ENCODE measurements around the gene MRTFA. TPM values are rescaled to one million over a fixed set of nuclear protein-coding genes. Genes with fewer than 3 reads are reported as not detected.

The MRTFA gene
- total and polyA plus RNA-seq, 8 donors, result 11.1 to 706 (median 61.2) TPM

- no peak overlapping the region for H3K4me3 ChIP-seq
- H3K36me3 ChIP-seq, result peaks cover 0 to 13% (median 8%) of the 10 kb centered on the region in 4 donors
- WGBS, 5 donors, result 78 to 97% (median 91%) methylated on average over 1 of the region's 1 CpG
- H3K27me3 ChIP-seq, result no peaks in the 10 kb centered on the region
- H3K9me3 ChIP-seq, result no peaks in the 10 kb centered on the region
- TF ChIP-seq POLR2A (IDR thresholded peaks at IDR 0.05) (no peak), CTCF (IDR thresholded peaks at IDR 0.05) (no peak), EP300 (IDR thresholded peaks at IDR 0.05) (no peak), POLR2AphosphoS5 (IDR thresholded peaks at IDR 0.05) (no peak)
- no peak overlapping the region for H3K27ac ChIP-seq
- peaks cover 0 to 31% (median 11%) of the 10 kb centered on the region in 4 donors for H3K4me1 ChIP-seq
- intact Hi-C loops (cut with DNase I; ENCODE audit: low total_unique reads), result no loop called here
- no peak for DNase-seq
These were observed 169.5 kb downstream of the MRTFA start for GRCh38 chr22:40466976-40467375.

GRCh38 chr22:40463683-40464082 is 172.8 kb downstream of the MRTFA start:
- intact Hi-C loops (cut with DNase I; ENCODE audit: low total_unique reads), result no loop called here
- H3K4me1 ChIP-seq, result peaks cover 0 to 48% (median 7%) of the 10 kb centered on the region in 4 donors
- TF ChIP-seq CTCF (IDR thresholded peaks at IDR 0.05) (no peak), POLR2AphosphoS5 (IDR thresholded peaks at IDR 0.05) (no peak), EP300 (IDR thresholded peaks at IDR 0.05) (no peak)
- H3K4me3 ChIP-seq, result peak overlapping the region in 1 of 4 donors; percentile 34
- no peaks in the 10 kb centered on the region for H3K9me3 ChIP-seq
- DNase-seq, result no peak
- peaks cover 0 to 25% (median 22%) of the 10 kb centered on the region in 4 donors for H3K36me3 ChIP-seq
- peak overlapping the region in 3 of 5 donors; percentile 49 to 75 (median 68) for H3K27ac ChIP-seq
- 80 to 89% (median 84%) methylated on average over 5 of the region's 5 CpGs for WGBS, 5 donors
- no peaks in the 10 kb centered on the region for H3K27me3 ChIP-seq

- DNase-seq, result peak in 1 of 2 donors; percentile 40
- no peaks in the 10 kb centered on the region for H3K9me3 ChIP-seq
- H3K27me3 ChIP-seq, result no peaks in the 10 kb centered on the region
- intact Hi-C loops (cut with DNase I; ENCODE audit: low total_unique reads), result no loop called here
- WGBS, 5 donors, result 73 to 82% (median 79%) methylated on average over 13 of the region's 13 CpGs
- TF ChIP-seq POLR2A (IDR thresholded peaks at IDR 0.05) (no peak), CTCF (IDR thresholded peaks at IDR 0.05) (no peak), EP300 (IDR thresholded peaks at IDR 0.05) (no peak)
- peak overlapping the region in 4 of 5 donors; percentile 42 to 75 (median 58) for H3K27ac ChIP-seq
- peak overlapping the region; percentile 15 to 41 (median 34) for H3K4me3 ChIP-seq
- peaks cover 0 to 25% (median 22%) of the 10 kb centered on the region in 4 donors for H3K36me3 ChIP-seq
- H3K4me1 ChIP-seq, result peaks cover 0 to 45% (median 4%) of the 10 kb centered on the region in 4 donors
These were observed 173.4 kb downstream of the MRTFA start for GRCh38 chr22:40463017-40463631.

DNA sequence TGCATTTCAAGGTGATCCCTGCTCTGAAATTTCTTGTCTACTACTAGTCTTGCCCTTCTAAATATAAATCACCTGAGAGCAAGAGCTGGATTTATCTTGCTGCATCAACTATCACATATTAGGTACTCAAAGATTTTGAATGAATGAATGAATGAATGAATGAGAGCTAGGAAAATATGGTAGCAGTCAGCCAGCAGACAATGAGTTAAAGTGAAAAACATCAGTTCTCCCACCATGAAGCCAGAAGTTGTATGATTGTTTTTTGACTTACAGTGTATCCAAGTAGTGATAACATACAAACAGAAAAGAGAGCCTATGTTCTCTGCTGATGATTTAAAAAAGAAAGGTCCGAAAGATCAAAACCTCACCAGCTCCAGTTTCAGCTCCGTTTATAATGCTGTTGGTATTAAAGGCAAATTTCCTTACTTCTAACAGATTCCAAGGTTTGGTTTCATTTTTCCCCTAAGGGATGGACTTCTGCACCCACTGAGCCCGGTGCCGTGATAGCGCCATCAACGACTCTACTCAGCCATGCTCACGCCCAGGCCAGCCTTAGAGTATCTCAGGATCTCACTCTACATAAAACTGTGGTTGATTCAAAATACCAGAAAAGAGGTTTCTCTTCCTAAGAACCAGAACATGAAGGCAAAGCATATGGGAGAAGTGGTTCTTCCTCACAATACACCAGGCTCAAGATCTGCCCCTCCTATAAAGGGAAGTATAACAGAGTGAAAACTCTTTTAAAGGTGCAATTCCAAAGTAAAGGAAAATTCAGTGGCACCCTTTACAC is 174.1 kb downstream of the MRTFA start:
- Histone ChIP-seq H3K36me3 (peaks cover 0 to 25% (median 22%) of the 10 kb centered on the region in 4 donors), H3K27me3 (no peaks in the 10 kb centered on the region), H3K27ac (peak overlapping the region in 4 of 5 donors; percentile 42 to 75 (median 57)), H3K4me1 (peaks cover 0 to 44% (median 4%) of the 10 kb centered on the region in 4 donors), H3K9me3 (no peaks in the 10 kb centered on the region), H3K4me3 (peak overlapping the region in 3 of 4 donors; percentile 34 to 41 (median 35))
- TF ChIP-seq POLR2AphosphoS5 (IDR thresholded peaks at IDR 0.05) (no peak), EP300 (IDR thresholded peaks at IDR 0.05) (no peak), CTCF (IDR thresholded peaks at IDR 0.05) (no peak), POLR2A (IDR thresholded peaks at IDR 0.05) (no peak)
- 50 to 64% (median 63%) methylated on average over 7 of the region's 7 CpGs for WGBS, 5 donors
- intact Hi-C loops (cut with DNase I; ENCODE audit: low total_unique reads), result no loop called here
- no peak for DNase-seq
